BJ (cell line): ENCODE results near the gene DUSP16. TPM values are rescaled to one million over a fixed set of nuclear protein-coding genes. Genes with fewer than 3 reads are reported as not detected.

Experiments
- CTCF ChIA-PET: fragments of 350-600 bp; formaldehyde crosslinking; extraction: SDS; loops from one replicate; lab custom pipeline; 2021; ENCODE audit warnings: antibody characterized with exemption, inconsistent platforms; lab: Yijun Ruan, JAX
- POLR2A ChIA-PET: fragments of 300-600 bp; sonication (Branson Sonifier 250); formaldehyde crosslinking; extraction: SDS; loops from one replicate; lab custom pipeline; 2021; ENCODE audit warnings: antibody characterized with exemption; lab: Charles Lee
- DNase-seq: peaks from one replicate; pipeline ENCODE4 v3.0.0-alpha.2; 2011; ENCODE audit warnings: low read depth
- H3K27me3 ChIP-seq: 2 replicates; pipeline ENCODE4 v1.6.0; 2011; ENCODE audit warnings: low read length; ENCODE audit not compliant: control insufficient read depth, insufficient read depth
- H3K36me3 ChIP-seq: 2 replicates; pipeline ENCODE4 v1.5.1; 2011; ENCODE audit warnings: low read length; ENCODE audit not compliant: control insufficient read depth, insufficient read depth
- H3K4me3 ChIP-seq: 2 replicates; pipeline ENCODE4 v1.5.1; 2011; ENCODE audit warnings: low read depth, mild to moderate bottlenecking, control low read depth, low read length
- polyA plus RNA-seq: library from polyadenylated mRNA; depleted of rRNA; stranded (reverse); fragments of >200 nt; gene quantifications from 2 replicates; pipeline ENCODE4 v1.2.3, GENCODE V29; 2011
- TF ChIP-seq, protein P1 (sequence below): IDR thresholded peaks from 2 replicates; pipeline ENCODE4 v1.5.1; 2011; ENCODE audit warnings: low read depth, mild to moderate bottlenecking, control low read depth, inconsistent platforms, low read length, moderate library complexity; ENCODE audit not compliant: insufficient read depth

Gene DUSP16
- polyA plus RNA-seq, 1 experiment = 5.5 TPM

- ChIA-PET POLR2A (no interaction called here), CTCF (interaction anchor here (1.0 kb wide), 1 partner anchor 23 kb away, joined by 3 read pairs; no protein-coding TSS in a partner anchor)
- DNase-seq = no peak
- no peaks in the 10 kb centered on the region; the same call in 1 of the 2 replicates for H3K36me3 ChIP-seq
- TF ChIP-seq, protein P1, sequence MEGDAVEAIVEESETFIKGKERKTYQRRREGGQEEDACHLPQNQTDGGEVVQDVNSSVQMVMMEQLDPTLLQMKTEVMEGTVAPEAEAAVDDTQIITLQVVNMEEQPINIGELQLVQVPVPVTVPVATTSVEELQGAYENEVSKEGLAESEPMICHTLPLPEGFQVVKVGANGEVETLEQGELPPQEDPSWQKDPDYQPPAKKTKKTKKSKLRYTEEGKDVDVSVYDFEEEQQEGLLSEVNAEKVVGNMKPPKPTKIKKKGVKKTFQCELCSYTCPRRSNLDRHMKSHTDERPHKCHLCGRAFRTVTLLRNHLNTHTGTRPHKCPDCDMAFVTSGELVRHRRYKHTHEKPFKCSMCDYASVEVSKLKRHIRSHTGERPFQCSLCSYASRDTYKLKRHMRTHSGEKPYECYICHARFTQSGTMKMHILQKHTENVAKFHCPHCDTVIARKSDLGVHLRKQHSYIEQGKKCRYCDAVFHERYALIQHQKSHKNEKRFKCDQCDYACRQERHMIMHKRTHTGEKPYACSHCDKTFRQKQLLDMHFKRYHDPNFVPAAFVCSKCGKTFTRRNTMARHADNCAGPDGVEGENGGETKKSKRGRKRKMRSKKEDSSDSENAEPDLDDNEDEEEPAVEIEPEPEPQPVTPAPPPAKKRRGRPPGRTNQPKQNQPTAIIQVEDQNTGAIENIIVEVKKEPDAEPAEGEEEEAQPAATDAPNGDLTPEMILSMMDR = no peak
- no peaks in the 10 kb centered on the region for H3K27me3 ChIP-seq
- H3K4me3 ChIP-seq = no peak overlapping the region
Observed at GRCh38 chr12:12546314-12546772, 16.3 kb downstream of the DUSP16 start.

DNA sequence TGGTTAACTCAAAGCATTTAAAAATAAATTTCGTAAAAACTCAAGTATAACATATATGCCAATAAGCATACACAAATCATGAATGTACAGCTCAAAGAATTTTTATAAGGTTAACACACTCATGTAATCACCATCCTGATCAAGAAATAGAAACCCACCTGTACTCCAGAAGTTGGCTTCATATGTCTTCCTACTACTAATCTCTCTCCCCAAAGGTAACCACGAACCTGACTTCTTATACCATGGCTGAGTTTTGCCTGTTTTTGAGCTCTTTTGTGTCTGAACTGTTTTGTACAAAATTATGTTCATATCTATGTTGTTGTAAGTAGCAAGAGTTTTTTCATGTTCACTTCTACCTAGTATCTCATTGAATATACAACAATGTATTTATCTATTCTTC, 18.7 kb downstream of the DUSP16 start:
- TF ChIP-seq, protein P1 = no peak
- no peak overlapping the region for H3K4me3 ChIP-seq
- CTCF ChIA-PET = no interaction called here
- no peaks in the 10 kb centered on the region for H3K27me3 ChIP-seq
- POLR2A ChIA-PET = interaction anchor here (0.6 kb wide), 1 partner anchor 17 kb away, joined by 4 read pairs; no protein-coding TSS in a partner anchor
- no peaks in the 10 kb centered on the region; the same call in 1 of the 2 replicates for H3K36me3 ChIP-seq
- no peak for DNase-seq

DNA sequence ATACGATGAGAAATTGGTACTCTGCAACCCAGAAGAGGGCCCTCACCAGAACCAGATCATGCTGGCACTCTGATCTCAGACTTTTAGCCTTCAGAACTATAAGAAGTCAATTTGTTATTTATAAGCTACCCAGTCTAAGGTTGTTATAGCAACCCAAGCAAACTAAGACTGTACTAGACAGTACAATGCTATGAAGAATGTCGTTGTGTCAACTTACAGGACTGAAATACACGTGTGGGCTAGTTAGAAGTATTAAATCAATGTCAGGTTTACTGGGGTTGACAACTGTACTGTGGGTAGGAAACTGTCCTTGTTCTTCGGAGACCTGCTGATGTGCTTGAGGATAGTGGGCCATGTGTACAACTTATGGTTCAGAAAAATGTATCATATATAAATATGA, 19.7 kb downstream of the DUSP16 start:
- DNase-seq = no peak
- TF ChIP-seq, protein P1 = no peak
- H3K27me3 ChIP-seq = no peaks in the 10 kb centered on the region
- CTCF ChIA-PET = no interaction called here
- H3K36me3 ChIP-seq = no peaks in the 10 kb centered on the region; the same call in 1 of the 2 replicates
- no peak overlapping the region for H3K4me3 ChIP-seq
- POLR2A ChIA-PET = no interaction called here

GRCh38 chr12:12542286-12542685, 20.4 kb downstream of the DUSP16 start:
- CTCF ChIA-PET = no interaction called here
- POLR2A ChIA-PET = no interaction called here
- TF ChIP-seq, protein P1 = no peak

GRCh38 chr12:12541782-12542181, 20.9 kb downstream of the DUSP16 start:
- no peaks in the 10 kb centered on the region; the same call in 1 of the 2 replicates for H3K36me3 ChIP-seq
- ChIA-PET POLR2A (no interaction called here), CTCF (interaction anchor here (0.6 to 0.7 kb wide), 2 partner anchors 65 to 671 kb away, joined by 3 read pairs; no protein-coding TSS in a partner anchor)
- TF ChIP-seq, protein P1 = no peak
- no peak overlapping the region for H3K4me3 ChIP-seq
- H3K27me3 ChIP-seq = no peaks in the 10 kb centered on the region
- no peak for DNase-seq

More at GRCh38 chr12:12542286-12542685, 20.4 kb downstream of the DUSP16 start:
- no peaks in the 10 kb centered on the region; the same call in 1 of the 2 replicates for H3K36me3 ChIP-seq
- no peak overlapping the region for H3K4me3 ChIP-seq
- no peak for DNase-seq
- no peaks in the 10 kb centered on the region for H3K27me3 ChIP-seq
